IMR-90 (cell line): ENCODE measurements around the gene DNASE1. TPM values are rescaled to one million over a fixed set of nuclear protein-coding genes. Genes with fewer than 3 reads are reported as not detected.

ENCODE experiments used
- ATAC-seq: fragments of 200-7000 bp; cut with Tn5 transposase; 2 replicates; pipeline ENCODE4 v1.9.1; 2020; ENCODE audit warnings: low read depth, mild to moderate bottlenecking, moderate library complexity
- BruUV-seq: library from RNA; stranded (reverse); fragments of 400-500 nt; replicated peaks from 2 replicates; lab custom pipeline; 2021; lab: Mats Ljungman, UMichigan
- CTCF ChIA-PET: fragments of 300-600 bp; formaldehyde crosslinking; extraction: SDS; loops from one replicate; lab custom pipeline; 2021; ENCODE audit warnings: antibody characterized with exemption; lab: Yijun Ruan, JAX
- POLR2A ChIA-PET: fragments of 300-600 bp; sonication (Branson Sonifier 250); formaldehyde crosslinking; loops from one replicate; lab custom pipeline; 2022; ENCODE audit warnings: antibody characterized with exemption; ENCODE audit not compliant: unreplicated experiment; lab: Charles Lee
- DNase-seq: peaks from one replicate; pipeline ENCODE4 v3.0.0; 2013
- H2AFZ ChIP-seq: replicated peaks from 2 replicates; pipeline ENCODE3; 2013; ENCODE audit warnings: low read length, mild to moderate bottlenecking; ENCODE audit not compliant: poor library complexity
- H2AK5ac ChIP-seq: 2 replicates; pipeline ENCODE4 v1.6.1; 2013; ENCODE audit warnings: low read depth, low read length, inconsistent platforms
- H2AK9ac ChIP-seq: replicated peaks from 2 replicates; pipeline ENCODE3; 2013; ENCODE audit warnings: mild to moderate bottlenecking, low read depth, low read length, moderate library complexity; ENCODE audit not compliant: poor library complexity
- H2BK120ac ChIP-seq: 2 replicates; pipeline ENCODE4 v1.6.1; 2013; ENCODE audit warnings: low read depth, low read length, inconsistent platforms
- H2BK15ac ChIP-seq: 3 replicates; pipeline ENCODE4 v1.6.1; 2013; ENCODE audit warnings: low read depth, low read length, inconsistent platforms
- H2BK20ac ChIP-seq: 2 replicates; pipeline ENCODE4 v1.6.1; 2013; ENCODE audit warnings: low read depth, mild to moderate bottlenecking, inconsistent platforms, low read length, moderate library complexity
- H2BK5ac ChIP-seq: 2 replicates; pipeline ENCODE4 v1.6.1; 2013; ENCODE audit warnings: mild to moderate bottlenecking, low read depth, low read length, inconsistent platforms; ENCODE audit not compliant: poor library complexity, severe bottlenecking
- H3K14ac ChIP-seq: replicated peaks from 2 replicates; pipeline ENCODE4 v1.6.1; 2013; ENCODE audit warnings: low read depth, low read length, inconsistent platforms
- H3K18ac ChIP-seq: 2 replicates; pipeline ENCODE4 v1.6.1; 2013; ENCODE audit warnings: low read depth, low read length, control low read depth
- H3K23ac ChIP-seq: 2 replicates; pipeline ENCODE4 v1.6.1; 2013; ENCODE audit warnings: low read depth, low read length, inconsistent platforms
- H3K27ac ChIP-seq: 2 replicates; pipeline ENCODE4 v1.5.1; 2013; ENCODE audit warnings: mild to moderate bottlenecking, control low read depth, low read length; ENCODE audit not compliant: insufficient read depth
- H3K27me3 ChIP-seq: 2 replicates; pipeline ENCODE4 v1.6.1; 2013; ENCODE audit warnings: low read length; ENCODE audit not compliant: control insufficient read depth, insufficient read depth
- H3K36me3 ChIP-seq: 2 replicates; pipeline ENCODE4 v1.6.1; 2013; ENCODE audit warnings: low read length, mixed read lengths; ENCODE audit not compliant: control insufficient read depth, insufficient read depth
- H3K4ac ChIP-seq: 2 replicates; pipeline ENCODE4 v1.6.1; 2013; ENCODE audit warnings: low read depth, low read length, inconsistent platforms
- H3K4me1 ChIP-seq: 2 replicates; pipeline ENCODE4 v1.6.1; 2013; ENCODE audit warnings: low read length, mixed read lengths; ENCODE audit not compliant: control insufficient read depth, insufficient read depth
- H3K4me2 ChIP-seq: 2 replicates; pipeline ENCODE4 v1.6.1; 2013; ENCODE audit warnings: low read depth, mild to moderate bottlenecking, control low read depth, low read length, moderate library complexity
- H3K4me3 ChIP-seq: 2 replicates; pipeline ENCODE4 v1.5.1; 2013; ENCODE audit warnings: low read depth, mild to moderate bottlenecking, control low read depth, low read length, moderate library complexity; ENCODE audit not compliant: insufficient read depth
- H3K56ac ChIP-seq: 2 replicates; pipeline ENCODE4 v1.6.1; 2013; ENCODE audit warnings: low read length, inconsistent platforms; ENCODE audit not compliant: insufficient read depth; ENCODE audit errors: extremely low read depth
- H3K79me1 ChIP-seq, 2 experiments: 2 replicates each; pipeline ENCODE4 v1.6.1; 2013; ENCODE audit warnings: low read length in 2 of 2, inconsistent platforms in 1 of 2, low read depth in 1 of 2
- H3K9ac ChIP-seq: 2 replicates; pipeline ENCODE4 v1.6.1; 2013; ENCODE audit warnings: low read depth, low read length, control low read depth
- H3K9me1 ChIP-seq: 2 replicates; pipeline ENCODE4 v1.6.1; 2013; ENCODE audit warnings: low read length, inconsistent platforms; ENCODE audit not compliant: insufficient read depth
- H3K9me3 ChIP-seq: 2 replicates; pipeline ENCODE4 v1.6.1; 2013; ENCODE audit warnings: low read length; ENCODE audit not compliant: control insufficient read depth, insufficient read depth
- H4K20me1 ChIP-seq: 2 replicates; pipeline ENCODE4 v1.6.1; 2013; ENCODE audit warnings: low read length, inconsistent platforms; ENCODE audit not compliant: insufficient read depth
- H4K5ac ChIP-seq: 2 replicates; pipeline ENCODE4 v1.6.1; 2013; ENCODE audit warnings: mild to moderate bottlenecking, low read depth, low read length, control low read depth
- H4K8ac ChIP-seq, 2 experiments: 2 replicates each; pipeline ENCODE4 v1.6.1; 2013; ENCODE audit warnings: low read depth in 2 of 2, low read length in 2 of 2, control low read depth in 1 of 2, inconsistent platforms in 1 of 2
- H4K91ac ChIP-seq: 2 replicates; pipeline ENCODE4 v1.6.1; 2013; ENCODE audit warnings: low read depth, low read length, inconsistent platforms; ENCODE audit not compliant: insufficient read depth
- BHLHE40 ChIP-seq: fragments of 150-350 bp; IDR thresholded peaks from 2 replicates; pipeline ENCODE4 v1.6.1; 2016; ENCODE audit warnings: mild to moderate bottlenecking, low read depth, low read length
- CHD1 ChIP-seq: IDR thresholded peaks from 2 replicates; pipeline ENCODE4 v1.6.1; 2012; ENCODE audit warnings: low read depth, low read length, improper control_type of control experiment
- CTCF ChIP-seq: conservative IDR thresholded peaks from 2 replicates; pipeline ENCODE4 v1.5.1; 2012; ENCODE audit warnings: mild to moderate bottlenecking, low read depth, low read length, improper control_type of control experiment
- ELK1 ChIP-seq: fragments of 150-350 bp; IDR thresholded peaks from 2 replicates; pipeline ENCODE4 v1.6.1; 2016; ENCODE audit warnings: low read depth, mild to moderate bottlenecking, low read length, moderate library complexity, borderline replicate concordance
- FOS ChIP-seq: fragments of 150-350 bp; IDR thresholded peaks from 2 replicates; pipeline ENCODE4 v1.6.1; 2016; ENCODE audit warnings: low read depth, low read length
- MAFK ChIP-seq: IDR thresholded peaks from 2 replicates; pipeline ENCODE4 v1.6.1; 2012; ENCODE audit warnings: low read depth, low read length, improper control_type of control experiment
- MXI1 ChIP-seq: IDR thresholded peaks from 2 replicates; pipeline ENCODE4 v1.6.1; 2012; ENCODE audit warnings: low read depth, mild to moderate bottlenecking, low read length, moderate library complexity, borderline replicate concordance
- NFE2L2 ChIP-seq: fragments of 150-350 bp; IDR thresholded peaks from 2 replicates; pipeline ENCODE4 v1.6.1; 2016; ENCODE audit warnings: low read depth, mild to moderate bottlenecking, low read length
- SMC3 ChIP-seq: fragments of 150-350 bp; IDR thresholded peaks from 2 replicates; pipeline ENCODE4 v1.6.1; 2016; ENCODE audit warnings: low read depth, mild to moderate bottlenecking, antibody characterized with exemption, low read length, moderate library complexity
- USF2 ChIP-seq: fragments of 150-350 bp; IDR thresholded peaks from 2 replicates; pipeline ENCODE4 v1.6.1; 2017; ENCODE audit warnings: mild to moderate bottlenecking, antibody characterized with exemption, low read length, low read depth
- whole genome bisulfite sequencing, 2 experiments: methylation state at CpG; one replicate each; pipeline versions ENCODE4 v1.1.5 to v1.1.7; 2013; ENCODE audit warnings: missing lambda C conversion rate in 2 of 2; ENCODE audit not compliant: insufficient read length in 1 of 2; ENCODE audit errors: extremely low coverage in 2 of 2; 5-methylcytosine and 5-hydroxymethylcytosine counted together
- dilution Hi-C: fragments of 300-500 bp; cut with HindIII; formaldehyde crosslinking; loops from one replicate; pipeline ENCODE4 v1.14.3; 2018; ENCODE audit warnings: low sequenced_read_pairs; ENCODE audit not compliant: unreplicated experiment
- in situ Hi-C: fragments of 300-500 bp; cut with MboI; formaldehyde crosslinking; loops from 3 replicates; pipeline ENCODE4 v1.14.3; 2019; ENCODE audit warnings: low sequenced_read_pairs, inconsistent platforms, mixed read lengths
- intact Hi-C: fragments of 100-400 bp; cut with micrococcal nuclease; formaldehyde crosslinking; loops from 2 replicates; pipeline ENCODE4 v1.10.0; 2022
- polyA plus RNA-seq, 3 experiments: library from polyadenylated mRNA; depleted of rRNA; stranded (reverse); fragments of >200 nt; gene quantifications; 2 replicates each; pipeline ENCODE4 v1.2.3, GENCODE V29; 2012; ENCODE audit warnings: low replicate concordance in 1 of 3
- total RNA-seq: library from RNA; depleted of rRNA; stranded (reverse); fragments of >200 nt; gene quantifications from 2 replicates; pipeline ENCODE4 v1.2.3, GENCODE V29; 2012

The DNASE1 gene
- total and polyA plus RNA-seq, 2 of the 4 experiments (the other 2 are of a cell fraction) = 5.4 to 15.9 TPM

GRCh38 chr16:3681206-3681605 is 26.7 kb downstream of the DNASE1 start (continued):
- TF ChIP-seq CTCF = no peak

- H2BK15ac ChIP-seq = no peak overlapping the region
- DNase-seq = no peak
- H3K4me3 ChIP-seq = no peak overlapping the region
- 83% methylated on average over 1 of the region's 7 CpGs; no CpG with 5 or more reads in 1 of the 2 experiments for WGBS, 2 experiments
- H4K20me1 ChIP-seq = peaks cover 3% of the 10 kb centered on the region; the same call in 1 of the 2 replicates
- no peak overlapping the region for H3K4me2 ChIP-seq
- no peak overlapping the region for H3K14ac ChIP-seq
- no peak overlapping the region for H3K18ac ChIP-seq
- H3K27me3 ChIP-seq = no peaks in the 10 kb centered on the region
- no peak overlapping the region for H3K23ac ChIP-seq
- no peaks in the 10 kb centered on the region for H3K9me3 ChIP-seq
- H3K79me1 ChIP-seq = peaks cover 0 to 23% of the 10 kb centered on the region in 2 experiments; a peak in 3 of 4 replicates
- ChIA-PET POLR2A (no interaction called here), CTCF (no interaction called here)
- no peak overlapping the region for H2AK9ac ChIP-seq
- no peak overlapping the region for H4K8ac ChIP-seq
- H3K4ac ChIP-seq = no peak overlapping the region
- intact Hi-C loops (no loop called here), in situ Hi-C loops (no loop called here), dilution Hi-C loops (no loop called here)
- H3K4me1 ChIP-seq = peaks cover 6% of the 10 kb centered on the region
- no peak overlapping the region for H3K9ac ChIP-seq
- no peak overlapping the region for H3K27ac ChIP-seq
- H2AFZ ChIP-seq = no peak overlapping the region
- 0 out of 2 replicates have a peak, but pooled peaks cover 7% of the 10 kb centered on the region for H3K9me1 ChIP-seq
- ATAC-seq = no peak
- H2BK120ac ChIP-seq = no peak overlapping the region
- no peak overlapping the region for H4K5ac ChIP-seq
- no peak overlapping the region for H4K91ac ChIP-seq
- peaks cover 20% of the 10 kb centered on the region for H3K36me3 ChIP-seq
- H2BK5ac ChIP-seq = no peak overlapping the region
- no peak overlapping the region for H2BK20ac ChIP-seq
- no peak overlapping the region for H3K56ac ChIP-seq
- BruUV-seq = no TSS peak
- no peak overlapping the region for H2AK5ac ChIP-seq
- TF ChIP-seq MAFK = no peak
- no peak for TF ChIP-seq ELK1
- no peak for TF ChIP-seq BHLHE40
- no peak for TF ChIP-seq CHD1
- TF ChIP-seq CTCF = no peak
- no peak for TF ChIP-seq NFE2L2
- no peak for TF ChIP-seq USF2
- TF ChIP-seq FOS = no peak
- no peak for TF ChIP-seq MXI1
- TF ChIP-seq SMC3 = no peak
Measured at GRCh38 chr16:3687021-3687420, 32.5 kb downstream of the DNASE1 start.
